HL-60 (cell line): Measurements from ENCODE around the gene ZNF501.
A peak's percentile ranks its signal among the peaks of the same experiment; 100 is the strongest.

Experiments
- DNase-seq, 2 experiments: peaks; one replicate each; pipeline ENCODE4 v3.0.0-alpha.2; 2010 to 2020; ENCODE audit warnings: low read depth in 1 of 2, low spot score in 1 of 2
- H3K27ac ChIP-seq: fragments of 250-450 bp; sonication (Bioruptor Pico); replicated peaks from 2 replicates; pipeline ENCODE4 v1.5.1; 2020; ENCODE audit warnings: mild to moderate bottlenecking, moderate library complexity
- H3K27me3 ChIP-seq: fragments of 250-450 bp; sonication (Bioruptor Pico); 2 replicates; pipeline ENCODE4 v1.5.1; 2021; ENCODE audit warnings: mild to moderate bottlenecking, moderate library complexity; ENCODE audit not compliant: insufficient read depth, poor library complexity, severe bottlenecking
- H3K4me3 ChIP-seq: replicated peaks from 2 replicates; pipeline ENCODE4 v1.5.1; 2011; ENCODE audit warnings: mild to moderate bottlenecking, control low read depth, low read length; ENCODE audit not compliant: insufficient read depth
- CTCF ChIP-seq: IDR thresholded peaks from one replicate; pipeline ENCODE4 v1.5.1; 2011; ENCODE audit warnings: low read length, control low read depth, inconsistent platforms; ENCODE audit not compliant: insufficient read depth
- GABPA ChIP-seq: IDR thresholded peaks from 2 replicates; pipeline ENCODE4 v1.6.1; 2012; ENCODE audit warnings: low read depth
- POLR2AphosphoS5 ChIP-seq: IDR thresholded peaks from 2 replicates; pipeline ENCODE4 v1.6.1; 2012; ENCODE audit warnings: low read depth
- REST ChIP-seq: IDR thresholded peaks from 2 replicates; pipeline ENCODE4 v1.6.1; 2012; ENCODE audit warnings: low read depth; ENCODE audit not compliant: insufficient replicate concordance
- SPI1 ChIP-seq: IDR thresholded peaks from 2 replicates; pipeline ENCODE4 v1.6.1; 2012; ENCODE audit warnings: low read depth, mild to moderate bottlenecking, borderline replicate concordance

ZNF501 gene

DNA sequence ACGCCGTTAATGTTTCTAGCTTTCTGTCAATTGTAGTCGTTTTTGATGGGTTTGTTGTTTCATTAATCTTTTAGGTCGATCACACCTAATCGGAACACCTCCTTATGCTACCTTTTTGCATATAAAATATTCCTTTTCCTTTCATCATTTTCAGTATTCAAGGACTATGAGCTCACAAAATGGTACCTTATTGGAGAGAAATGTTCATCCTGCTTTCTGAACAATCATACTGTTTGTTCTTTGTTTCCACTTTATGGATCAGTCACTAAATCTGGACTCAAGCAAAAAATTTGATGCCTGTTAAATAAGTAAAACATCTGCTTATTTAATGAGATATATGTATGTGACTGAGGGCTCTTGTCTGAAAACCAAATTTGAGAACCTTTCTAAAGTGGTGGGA, 33.3 kb downstream of the ZNF501 start:
- DNase-seq, result no peak
- TF ChIP-seq POLR2AphosphoS5 (no peak), CTCF (no peak), GABPA (no peak), REST (no peak), SPI1 (no peak)
- H3K27ac ChIP-seq, result peak overlapping the region; percentile 81
- no peaks in the 10 kb centered on the region for H3K27me3 ChIP-seq
- peak overlapping the region; percentile 77 for H3K4me3 ChIP-seq

DNA sequence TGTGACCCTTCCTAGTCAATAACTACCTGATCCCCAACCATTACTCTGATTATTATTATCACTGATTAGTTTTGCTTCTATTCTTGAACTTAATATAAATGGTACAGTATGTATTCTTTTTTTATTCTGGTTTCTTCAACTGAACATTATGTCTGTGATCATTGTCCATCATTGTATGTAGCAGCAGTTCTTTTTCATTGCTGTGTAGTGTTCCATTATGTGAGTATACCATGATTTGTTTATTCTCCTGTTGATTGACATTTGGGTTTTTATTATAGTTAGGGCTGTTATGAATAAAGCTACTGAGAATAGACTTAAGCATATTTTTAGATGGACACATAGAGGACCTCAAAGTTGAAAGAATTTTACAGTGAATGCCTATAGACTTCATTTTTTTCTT, 34.8 kb downstream of the ZNF501 start:
- H3K4me3 ChIP-seq, result no peak overlapping the region
- DNase-seq, result no peak
- H3K27me3 ChIP-seq, result no peaks in the 10 kb centered on the region
- H3K27ac ChIP-seq, result no peak overlapping the region
- no peak for TF ChIP-seq CTCF

- DNase-seq, result no peak
- Histone ChIP-seq H3K4me3 (no peak overlapping the region), H3K27ac (no peak overlapping the region), H3K27me3 (no peaks in the 10 kb centered on the region)
- TF ChIP-seq CTCF, result no peak
- TF ChIP-seq GABPA, result no peak
- TF ChIP-seq SPI1, result no peak
- no peak for TF ChIP-seq REST
- TF ChIP-seq POLR2AphosphoS5, result no peak
These were observed 42.1 kb downstream of the ZNF501 start for GRCh38 chr3:44771424-44772098.

DNA sequence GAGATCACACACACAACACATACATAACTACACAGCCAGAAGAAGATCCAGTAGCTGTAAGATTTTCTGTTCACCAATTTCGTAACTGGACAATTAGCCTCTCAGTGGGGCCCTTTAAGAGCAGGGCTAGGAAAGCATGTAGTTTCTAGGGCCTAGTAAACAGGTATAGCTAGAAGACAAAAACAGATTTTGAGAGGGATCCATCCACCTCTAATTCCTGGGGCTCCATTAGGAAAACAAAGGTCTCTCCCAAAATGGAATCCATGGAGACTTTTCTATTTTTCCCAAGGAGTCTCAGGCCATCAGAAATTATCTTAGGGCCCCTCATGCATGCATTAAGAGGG, 42.6 kb downstream of the ZNF501 start:
- no peak for TF ChIP-seq REST
- no peak for TF ChIP-seq GABPA
- TF ChIP-seq CTCF, result no peak
- no peak for TF ChIP-seq POLR2AphosphoS5
- TF ChIP-seq SPI1, result no peak
- Histone ChIP-seq H3K4me3 (no peak overlapping the region), H3K27me3 (no peaks in the 10 kb centered on the region), H3K27ac (no peak overlapping the region)
- DNase-seq, result peak in 1 of 2 experiments; percentile 16
